ENCODE results near the gene USP48. TPM values are rescaled to one million over a fixed set of nuclear protein-coding genes. Genes with fewer than 3 reads are reported as not detected.
A peak's percentile ranks its signal among the peaks of the same experiment; 100 is the strongest.
"Not testable (repeated sequence)": the region's sequence is repeated elsewhere in the genome, so short reads cannot be mapped to it uniquely, and the experiment has no call there.

Gene USP48
- total RNA-seq, 2 donors from 2014 or later: 36.2 to 47.5 TPM

DNA sequence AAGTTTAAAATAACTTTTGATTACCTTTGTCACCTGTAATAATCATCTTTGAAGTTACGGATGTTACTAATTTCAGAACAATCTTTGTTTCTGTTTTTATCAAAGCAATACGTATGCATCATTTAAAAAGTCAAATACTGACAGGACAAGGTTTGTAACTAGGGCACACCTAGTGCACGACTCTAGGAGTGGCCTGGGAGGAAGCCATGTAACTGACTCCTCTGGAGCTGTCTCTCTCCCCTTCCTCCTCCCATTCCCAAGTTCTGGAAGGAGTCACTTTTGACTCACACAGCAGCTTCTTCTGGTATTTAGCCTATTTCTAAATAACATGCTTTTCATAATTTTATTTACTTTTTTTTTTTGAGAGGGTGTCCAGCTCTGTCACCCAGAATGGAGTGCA, 102.0 kb downstream of the USP48 start:
- H3K4me3 ChIP-seq: no peak overlapping the region
- no peak for TF ChIP-seq POLR2AphosphoS5 (IDR thresholded peaks at IDR 0.05)
- 59% methylated on average over 3 of the region's 3 CpGs for WGBS

GRCh38 chr1:21680381-21680780, 102.6 kb downstream of the USP48 start:
- Histone ChIP-seq H3K27me3 (replicated peaks; ENCODE audit: insufficient read depth) (no peaks in the 10 kb centered on the region), H3K27ac (no peak overlapping the region), H3K4me3 (no peak overlapping the region), H3K36me3 (no peaks in the 10 kb centered on the region), H3K9me3 (no peaks in the 10 kb centered on the region), H3K4me1 (replicated peaks) (peaks cover 15% of the 10 kb centered on the region)
- 93% methylated on average over 1 of the region's 1 CpG for WGBS
- TF ChIP-seq POLR2A (IDR thresholded peaks at IDR 0.05) (no peak), POLR2AphosphoS5 (IDR thresholded peaks at IDR 0.05) (no peak)
- TF ChIP-seq, protein P1, sequence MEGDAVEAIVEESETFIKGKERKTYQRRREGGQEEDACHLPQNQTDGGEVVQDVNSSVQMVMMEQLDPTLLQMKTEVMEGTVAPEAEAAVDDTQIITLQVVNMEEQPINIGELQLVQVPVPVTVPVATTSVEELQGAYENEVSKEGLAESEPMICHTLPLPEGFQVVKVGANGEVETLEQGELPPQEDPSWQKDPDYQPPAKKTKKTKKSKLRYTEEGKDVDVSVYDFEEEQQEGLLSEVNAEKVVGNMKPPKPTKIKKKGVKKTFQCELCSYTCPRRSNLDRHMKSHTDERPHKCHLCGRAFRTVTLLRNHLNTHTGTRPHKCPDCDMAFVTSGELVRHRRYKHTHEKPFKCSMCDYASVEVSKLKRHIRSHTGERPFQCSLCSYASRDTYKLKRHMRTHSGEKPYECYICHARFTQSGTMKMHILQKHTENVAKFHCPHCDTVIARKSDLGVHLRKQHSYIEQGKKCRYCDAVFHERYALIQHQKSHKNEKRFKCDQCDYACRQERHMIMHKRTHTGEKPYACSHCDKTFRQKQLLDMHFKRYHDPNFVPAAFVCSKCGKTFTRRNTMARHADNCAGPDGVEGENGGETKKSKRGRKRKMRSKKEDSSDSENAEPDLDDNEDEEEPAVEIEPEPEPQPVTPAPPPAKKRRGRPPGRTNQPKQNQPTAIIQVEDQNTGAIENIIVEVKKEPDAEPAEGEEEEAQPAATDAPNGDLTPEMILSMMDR (IDR thresholded peaks at IDR 0.05): no peak
- intact Hi-C loops (cut with DNase I): no loop called here
- no peak for DNase-seq (ENCODE audit: low spot score)

More for the DNA sequence above, 102.0 kb downstream of the USP48 start:
- no peaks in the 10 kb centered on the region for H3K36me3 ChIP-seq
- intact Hi-C loops (cut with DNase I): no loop called here
- H3K4me1 ChIP-seq (replicated peaks): peaks cover 15% of the 10 kb centered on the region
- H3K27ac ChIP-seq: no peak overlapping the region
- H3K9me3 ChIP-seq: no peaks in the 10 kb centered on the region
- H3K27me3 ChIP-seq (replicated peaks; ENCODE audit: insufficient read depth): no peaks in the 10 kb centered on the region
- no peak for DNase-seq (ENCODE audit: low spot score)

- H3K27me3 ChIP-seq (replicated peaks; ENCODE audit: insufficient read depth): no peaks in the 10 kb centered on the region
- H3K36me3 ChIP-seq: no peaks in the 10 kb centered on the region
- intact Hi-C loops (cut with DNase I): no loop called here
- no peak overlapping the region for H3K4me3 ChIP-seq
- no peak for TF ChIP-seq POLR2A (IDR thresholded peaks at IDR 0.05)
- TF ChIP-seq POLR2AphosphoS5 (IDR thresholded peaks at IDR 0.05): no peak
- TF ChIP-seq, protein P1 (IDR thresholded peaks at IDR 0.05): no peak
- 69% methylated on average over 6 of the region's 6 CpGs for WGBS
- DNase-seq (ENCODE audit: low spot score): no peak
- peaks cover 21% of the 10 kb centered on the region for H3K4me1 ChIP-seq (replicated peaks)
- H3K9me3 ChIP-seq: no peaks in the 10 kb centered on the region
- H3K27ac ChIP-seq: peak overlapping the region in 1 of 2 donors; percentile 80
These were observed 105.8 kb downstream of the USP48 start for GRCh38 chr1:21677168-21677567.

GRCh38 chr1:21674957-21675356, 108.0 kb downstream of the USP48 start:
- Histone ChIP-seq H3K36me3 (no peaks in the 10 kb centered on the region), H3K4me3 (no peak overlapping the region), H3K4me1 (replicated peaks) (peaks cover 21% of the 10 kb centered on the region), H3K27ac (no peak overlapping the region), H3K27me3 (replicated peaks; ENCODE audit: insufficient read depth) (no peaks in the 10 kb centered on the region), H3K9me3 (no peaks in the 10 kb centered on the region)
- intact Hi-C loops (cut with DNase I): no loop called here
- WGBS: 76% methylated on average over 10 of the region's 10 CpGs
- no peak for TF ChIP-seq POLR2A (IDR thresholded peaks at IDR 0.05)
- TF ChIP-seq, protein P1 (IDR thresholded peaks at IDR 0.05): no peak
- no peak for TF ChIP-seq POLR2AphosphoS5 (IDR thresholded peaks at IDR 0.05)
- DNase-seq (ENCODE audit: low spot score): no peak

GRCh38 chr1:21673853-21674252, 109.1 kb downstream of the USP48 start:
- intact Hi-C loops (cut with DNase I); DNase-seq (ENCODE audit: low spot score); H3K4me3 ChIP-seq; H3K27me3 ChIP-seq (replicated peaks; ENCODE audit: insufficient read depth); H3K36me3 ChIP-seq; H3K9me3 ChIP-seq: not testable (repeated sequence)
- Histone ChIP-seq H3K4me1 (replicated peaks) (peaks cover 21% of the 10 kb centered on the region), H3K27ac (peak overlapping the region; percentile 47 to 55)
- WGBS: 85% methylated on average over 7 of the region's 7 CpGs

- Histone ChIP-seq H3K4me1 (replicated peaks) (peaks cover 21% of the 10 kb centered on the region), H3K4me3 (no peak overlapping the region), H3K9me3 (no peaks in the 10 kb centered on the region), H3K36me3 (no peaks in the 10 kb centered on the region), H3K27ac (peak overlapping the region; percentile 47 to 55), H3K27me3 (replicated peaks; ENCODE audit: insufficient read depth) (no peaks in the 10 kb centered on the region)
- 3% methylated on average over 9 of the region's 9 CpGs for whole genome bisulfite sequencing
- intact Hi-C loops (cut with DNase I): no loop called here
- peak; percentile 49 for DNase-seq (ENCODE audit: low spot score)
- TF ChIP-seq, protein P1 (IDR thresholded peaks at IDR 0.05): no peak
- peak; percentile 35 for TF ChIP-seq POLR2AphosphoS5 (IDR thresholded peaks at IDR 0.05)
These were observed 109.6 kb downstream of the USP48 start for GRCh38 chr1:21673277-21673780.

All from prostate gland (tissue), 2 donors.